OCI-LY3 (cell line): ENCODE data around the gene GATAD2B.
A peak's percentile ranks its signal among the peaks of the same experiment; 100 is the strongest.

Source experiments
- H2AFZ ChIP-seq: fragments of 200-600, 300-600 bp; shearing (Covaris generic); 2 replicates; pipeline ENCODE4 v1.6.0; 2014; ENCODE audit warnings: antibody characterized with exemption, low read depth, low read length
- H3K27ac ChIP-seq: fragments of 200-600, 300-600 bp; sonication (generic); 2 replicates; pipeline ENCODE4 v1.5.1; 2014; ENCODE audit warnings: mild to moderate bottlenecking, low read length, moderate library complexity, mixed read lengths
- H3K27me3 ChIP-seq: fragments of 200-600, 300-600 bp; sonication (generic); 2 replicates; pipeline ENCODE4 v1.6.1; 2014; ENCODE audit warnings: low read depth, low read length, mixed read lengths
- H3K36me3 ChIP-seq: fragments of 200-600, 300-600 bp; sonication (generic); replicated peaks from 2 replicates; pipeline ENCODE3; 2014; ENCODE audit warnings: low read depth, low read length, mixed read lengths
- H3K4me1 ChIP-seq: fragments of 300-600, 200-600 bp; sonication (generic); 2 replicates; pipeline ENCODE4 v1.6.1; 2014; ENCODE audit warnings: low read length, mixed read lengths
- H3K4me2 ChIP-seq: fragments of 200-600, 300-600 bp; sonication (generic); 2 replicates; pipeline ENCODE4 v1.6.1; 2014; ENCODE audit warnings: low read length, mixed read lengths
- H3K4me3 ChIP-seq: fragments of 300-600, 200-600 bp; sonication (generic); 2 replicates; pipeline ENCODE4 v1.5.1; 2014; ENCODE audit warnings: antibody characterized with exemption, mild to moderate bottlenecking, low read length, moderate library complexity
- H3K79me2 ChIP-seq: fragments of 300-600, 200-600 bp; shearing (Covaris generic); 2 replicates; pipeline ENCODE4 v1.6.1; 2014; ENCODE audit warnings: mild to moderate bottlenecking, low read length, mixed read lengths
- H3K9ac ChIP-seq: fragments of 300-600, 200-600 bp; shearing (Covaris generic); 2 replicates; pipeline ENCODE4 v1.6.0; 2014; ENCODE audit warnings: mild to moderate bottlenecking, low read length, moderate library complexity
- H3K9me3 ChIP-seq: fragments of 200-600, 300-600 bp; shearing (Covaris generic); 2 replicates; pipeline ENCODE4 v1.6.1; 2014; ENCODE audit warnings: low read length, mixed read lengths; ENCODE audit not compliant: insufficient read depth
- H4K20me1 ChIP-seq: fragments of 200-600, 300-600 bp; sonication (generic); 2 replicates; pipeline ENCODE4 v1.6.1; 2016; ENCODE audit warnings: low read length, mixed read lengths; ENCODE audit not compliant: insufficient read depth
- EZH2phosphoT487 ChIP-seq: fragments of 200-600 bp; shearing (Covaris generic); IDR thresholded peaks from 2 replicates; pipeline ENCODE4 v1.6.1; 2018; ENCODE audit warnings: antibody characterized with exemption, mixed run types, low read depth
- TF ChIP-seq, protein P1 (sequence below): fragments of 200-600, 300-600 bp; sonication (generic); IDR thresholded peaks from 2 replicates; pipeline ENCODE4 v1.5.1; 2014; ENCODE audit warnings: antibody characterized with exemption, low read length, low read depth

The GATAD2B gene

GRCh38 chr1:153793261-153793972 is 129.4 kb downstream of the GATAD2B start:
- TF ChIP-seq, protein P1, sequence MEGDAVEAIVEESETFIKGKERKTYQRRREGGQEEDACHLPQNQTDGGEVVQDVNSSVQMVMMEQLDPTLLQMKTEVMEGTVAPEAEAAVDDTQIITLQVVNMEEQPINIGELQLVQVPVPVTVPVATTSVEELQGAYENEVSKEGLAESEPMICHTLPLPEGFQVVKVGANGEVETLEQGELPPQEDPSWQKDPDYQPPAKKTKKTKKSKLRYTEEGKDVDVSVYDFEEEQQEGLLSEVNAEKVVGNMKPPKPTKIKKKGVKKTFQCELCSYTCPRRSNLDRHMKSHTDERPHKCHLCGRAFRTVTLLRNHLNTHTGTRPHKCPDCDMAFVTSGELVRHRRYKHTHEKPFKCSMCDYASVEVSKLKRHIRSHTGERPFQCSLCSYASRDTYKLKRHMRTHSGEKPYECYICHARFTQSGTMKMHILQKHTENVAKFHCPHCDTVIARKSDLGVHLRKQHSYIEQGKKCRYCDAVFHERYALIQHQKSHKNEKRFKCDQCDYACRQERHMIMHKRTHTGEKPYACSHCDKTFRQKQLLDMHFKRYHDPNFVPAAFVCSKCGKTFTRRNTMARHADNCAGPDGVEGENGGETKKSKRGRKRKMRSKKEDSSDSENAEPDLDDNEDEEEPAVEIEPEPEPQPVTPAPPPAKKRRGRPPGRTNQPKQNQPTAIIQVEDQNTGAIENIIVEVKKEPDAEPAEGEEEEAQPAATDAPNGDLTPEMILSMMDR = no peak
- no peak for TF ChIP-seq EZH2phosphoT487
- Histone ChIP-seq H3K4me1 (peaks cover 40% of the 10 kb centered on the region), H3K9me3 (no peaks in the 10 kb centered on the region), H4K20me1 (no peaks in the 10 kb centered on the region), H3K4me2 (no peak overlapping the region), H2AFZ (no peak overlapping the region), H3K9ac (no peak overlapping the region), H3K79me2 (no peaks in the 10 kb centered on the region), H3K36me3 (no peaks in the 10 kb centered on the region), H3K27ac (no peak overlapping the region), H3K27me3 (peaks cover 12% of the 10 kb centered on the region), H3K4me3 (no peak overlapping the region)

GRCh38 chr1:153792631-153793041 is 130.1 kb downstream of the GATAD2B start:
- TF ChIP-seq, protein P1 = no peak
- TF ChIP-seq EZH2phosphoT487 = no peak
- H2AFZ ChIP-seq = no peak overlapping the region
- peaks cover 16% of the 10 kb centered on the region for H3K27me3 ChIP-seq
- no peaks in the 10 kb centered on the region for H3K9me3 ChIP-seq
- H3K9ac ChIP-seq = no peak overlapping the region
- H4K20me1 ChIP-seq = no peaks in the 10 kb centered on the region
- H3K4me2 ChIP-seq = no peak overlapping the region
- no peaks in the 10 kb centered on the region for H3K36me3 ChIP-seq
- H3K79me2 ChIP-seq = no peaks in the 10 kb centered on the region
- H3K27ac ChIP-seq = no peak overlapping the region
- peaks cover 40% of the 10 kb centered on the region for H3K4me1 ChIP-seq
- no peak overlapping the region for H3K4me3 ChIP-seq

- peaks cover 16% of the 10 kb centered on the region for H3K27me3 ChIP-seq
- H3K4me2 ChIP-seq = peak overlapping the region; percentile 95
- H3K4me1 ChIP-seq = peaks cover 34% of the 10 kb centered on the region
- TF ChIP-seq, protein P1 = no peak
- no peak for TF ChIP-seq EZH2phosphoT487
- H3K27ac ChIP-seq = peak overlapping the region; percentile 93
- H4K20me1 ChIP-seq = no peaks in the 10 kb centered on the region
- H3K36me3 ChIP-seq = no peaks in the 10 kb centered on the region
- H3K79me2 ChIP-seq = no peaks in the 10 kb centered on the region
- peak overlapping the region; percentile 50 for H3K9ac ChIP-seq
- H2AFZ ChIP-seq = no peak overlapping the region
- H3K9me3 ChIP-seq = no peaks in the 10 kb centered on the region
- peak overlapping the region; percentile 73 for H3K4me3 ChIP-seq
Observed at GRCh38 chr1:153791648-153792253, 131.0 kb downstream of the GATAD2B start.

GRCh38 chr1:153790966-153791647 is 131.7 kb downstream of the GATAD2B start:
- Histone ChIP-seq H3K4me1 (peaks cover 34% of the 10 kb centered on the region), H3K79me2 (no peaks in the 10 kb centered on the region), H3K36me3 (no peaks in the 10 kb centered on the region), H4K20me1 (no peaks in the 10 kb centered on the region), H3K4me3 (peak overlapping the region; percentile 73), H2AFZ (peak overlapping the region; percentile 73), H3K9ac (peak overlapping the region; percentile 67), H3K9me3 (0 out of 2 replicates have a peak, but pooled peaks cover 2% of the 10 kb centered on the region), H3K27ac (peak overlapping the region; percentile 93), H3K4me2 (peak overlapping the region; percentile 95), H3K27me3 (peaks cover 20% of the 10 kb centered on the region)
- TF ChIP-seq EZH2phosphoT487 = no peak
- TF ChIP-seq, protein P1 = no peak
